Naive thymus-derived CD4-positive, alpha-beta T cell (primary cell): Measurements from ENCODE around the gene TNFSF15. TPM values are rescaled to one million over a fixed set of nuclear protein-coding genes. Genes with fewer than 3 reads are reported as not detected.

Experiments
- ATAC-seq: fragments of 150-1000 bp; cut with Tn5 transposase; 2 replicates; pipeline ENCODE4 v1.10.0; 2021; ENCODE audit warnings: mild to moderate bottlenecking, moderate library complexity
- CTCF ChIA-PET: fragments of 350-600 bp; sonication (Branson Sonifier 250); formaldehyde crosslinking; loops from one replicate; lab custom pipeline; 2021; ENCODE audit warnings: antibody characterized with exemption; lab: Charles Lee
- POLR2A ChIA-PET: fragments of 350-600 bp; sonication (Branson Sonifier 250); formaldehyde crosslinking; loops from one replicate; lab custom pipeline; 2021; ENCODE audit warnings: antibody characterized with exemption, inconsistent platforms; lab: Charles Lee
- DNase-seq, 9 donors: peaks; one replicate each; pipeline versions ENCODE4 v3.0.0 to v3.0.0-alpha.2; 2020 to 2022; ENCODE audit warnings: mixed read lengths in 1 of 9
- H3K27ac ChIP-seq: one replicate; pipeline ENCODE4 v1.7.0; 2013; ENCODE audit warnings: mild to moderate bottlenecking, low read depth, low read length, moderate library complexity
- H3K27me3 ChIP-seq, 2 donors: one replicate each; pipeline ENCODE4 v1.7.0; 2013; ENCODE audit warnings: low read length in 2 of 2, mild to moderate bottlenecking in 2 of 2, moderate library complexity in 2 of 2; ENCODE audit not compliant: control insufficient read depth in 2 of 2, insufficient read depth in 2 of 2
- H3K36me3 ChIP-seq, 3 experiments: 1 replicate in 2 of 3; 2 replicates in 1 of 3; pipeline ENCODE4 v1.7.0; 2013; ENCODE audit warnings: low read length in 3 of 3, mild to moderate bottlenecking in 3 of 3, moderate library complexity in 1 of 3; ENCODE audit not compliant: insufficient read depth in 3 of 3, control insufficient read depth in 2 of 3
- H3K4me1 ChIP-seq, 2 donors: one replicate each; pipeline ENCODE4 v1.7.0; 2013; ENCODE audit warnings: low read length in 2 of 2, mild to moderate bottlenecking in 2 of 2, moderate library complexity in 1 of 2; ENCODE audit not compliant: control insufficient read depth in 2 of 2, insufficient read depth in 2 of 2
- H3K4me3 ChIP-seq: 2 replicates; pipeline ENCODE4 v1.7.0; 2013; ENCODE audit warnings: mild to moderate bottlenecking, low read length
- H3K9me3 ChIP-seq, 3 experiments: 1 replicate in 2 of 3; 2 replicates in 1 of 3; pipeline ENCODE4 v1.7.0; 2013; ENCODE audit warnings: low read length in 3 of 3; ENCODE audit not compliant: control insufficient read depth in 2 of 3
- H3K27ac Mint-ChIP-seq, 9 donors: one replicate each; pipeline ENCODE4 v1.8.0; 2020 to 2022; ENCODE audit warnings: mixed read lengths in 9 of 9, mild to moderate bottlenecking in 8 of 9, moderate library complexity in 5 of 9, inconsistent platforms in 2 of 9
- H3K27me3 Mint-ChIP-seq, 5 donors: one replicate each; pipeline ENCODE4 v1.8.0; 2021 to 2022; ENCODE audit warnings: mixed read lengths in 5 of 5, mild to moderate bottlenecking in 1 of 5
- H3K36me3 Mint-ChIP-seq, 5 donors: one replicate each; pipeline ENCODE4 v1.8.0; 2020 to 2022; ENCODE audit warnings: mixed read lengths in 5 of 5, mild to moderate bottlenecking in 3 of 5, inconsistent platforms in 1 of 5
- H3K4me1 Mint-ChIP-seq, 7 donors: one replicate each; pipeline ENCODE4 v1.8.0; 2020 to 2022; ENCODE audit warnings: mixed read lengths in 7 of 7, mild to moderate bottlenecking in 3 of 7, inconsistent platforms in 1 of 7
- H3K4me3 Mint-ChIP-seq, 10 donors: one replicate each; pipeline ENCODE4 v1.8.0; 2020 to 2022; ENCODE audit warnings: mild to moderate bottlenecking in 10 of 10, mixed read lengths in 10 of 10, moderate library complexity in 6 of 10, inconsistent platforms in 2 of 10
- H3K9me3 Mint-ChIP-seq, 11 donors: one replicate each; pipeline ENCODE4 v1.8.0; 2020 to 2022; ENCODE audit warnings: mixed read lengths in 11 of 11, mild to moderate bottlenecking in 4 of 11, inconsistent platforms in 1 of 11, moderate library complexity in 1 of 11
- intact Hi-C, 2 donors: fragments of 100-400 bp; cut with micrococcal nuclease; formaldehyde crosslinking; loops; one replicate each; pipeline ENCODE4 v1.15.1; 2023
- polyA plus RNA-seq, 2 donors: library from polyadenylated mRNA; unstranded; fragments of 300-500 nt; fragmentation: Illumina TruSeq; gene quantifications; one replicate each; pipeline ENCODE4 v1.2.3, GENCODE V29; 2021
- total RNA-seq, 6 experiments: library from RNA in 5 of 6; stranded (reverse) in 5 of 6; gene quantifications; 1 replicate in 5 of 6; 2 replicates in 1 of 6; pipeline ENCODE4 v1.2.3 and lab custom pipeline; 2021 to 2026

The TNFSF15 gene
- total and polyA plus RNA-seq, 7 experiments from 2014 or later: 0.44 to 3.8 TPM; not detected in 5

DNA sequence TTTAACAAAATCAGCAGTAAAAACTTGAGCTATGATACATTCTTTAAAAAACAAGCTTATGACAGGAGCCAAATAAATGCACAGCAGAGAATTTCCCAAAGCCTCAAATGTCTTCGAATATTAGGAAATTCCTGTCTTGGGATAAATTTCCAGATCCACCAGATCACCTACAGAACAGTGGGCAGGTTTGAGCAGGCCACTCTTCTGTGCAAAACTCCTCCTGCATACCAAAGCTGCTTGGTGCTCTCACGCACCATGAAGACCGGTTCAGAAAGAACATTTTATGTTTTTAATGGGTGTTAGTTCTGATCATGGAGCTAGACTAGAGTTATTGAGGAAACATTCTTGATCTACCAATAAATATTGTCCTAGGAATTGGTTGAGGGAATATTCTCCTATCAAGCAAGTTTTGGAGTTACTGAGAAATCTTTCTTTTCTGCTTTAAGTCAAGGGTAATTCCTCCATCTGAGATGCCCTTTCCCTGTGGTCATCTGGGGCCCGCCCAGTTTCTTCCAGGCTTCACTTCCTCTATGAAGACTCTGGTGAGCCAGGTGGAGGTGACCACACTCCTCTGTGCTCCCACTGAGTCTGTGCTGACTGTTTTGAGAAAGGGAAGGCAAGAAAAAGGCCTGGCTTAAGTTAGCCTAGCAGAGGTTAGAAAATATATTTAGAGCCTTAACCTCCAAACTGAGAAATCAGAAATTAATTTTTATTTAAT, 17.9 kb downstream of the TNFSF15 start:
- H3K4me1 ChIP-seq: no peaks in the 10 kb centered on the region
- Mint-ChIP-seq H3K27me3 (peaks cover 0 to 16% (median 0%) of the 10 kb centered on the region in 5 donors), H3K4me1 (peaks cover 0 to 8% (median 0%) of the 10 kb centered on the region in 7 donors), H3K4me3 (no peak overlapping the region), H3K9me3 (peaks cover 0 to 9% (median 0%) of the 10 kb centered on the region in 11 donors), H3K27ac (no peak overlapping the region), H3K36me3 (peaks cover 0 to 49% (median 3%) of the 10 kb centered on the region in 5 donors)
- no peak for DNase-seq
- no peaks in the 10 kb centered on the region for H3K27me3 ChIP-seq
- no peak overlapping the region for H3K27ac ChIP-seq
- intact Hi-C loops: no loop called here
- no peak for ATAC-seq
- H3K4me3 ChIP-seq: no peak overlapping the region
- H3K36me3 ChIP-seq: no peaks in the 10 kb centered on the region
- ChIA-PET POLR2A (interaction anchor here (0.6 kb wide), 1 partner anchor 9 kb away, joined by 3 read pairs; no protein-coding TSS in a partner anchor), CTCF (interaction anchor here (0.6 to 1.7 kb wide), 2 partner anchors 87 to 118 kb away, joined by 3 read pairs; no protein-coding TSS in a partner anchor)
- no peaks in the 10 kb centered on the region for H3K9me3 ChIP-seq

DNA sequence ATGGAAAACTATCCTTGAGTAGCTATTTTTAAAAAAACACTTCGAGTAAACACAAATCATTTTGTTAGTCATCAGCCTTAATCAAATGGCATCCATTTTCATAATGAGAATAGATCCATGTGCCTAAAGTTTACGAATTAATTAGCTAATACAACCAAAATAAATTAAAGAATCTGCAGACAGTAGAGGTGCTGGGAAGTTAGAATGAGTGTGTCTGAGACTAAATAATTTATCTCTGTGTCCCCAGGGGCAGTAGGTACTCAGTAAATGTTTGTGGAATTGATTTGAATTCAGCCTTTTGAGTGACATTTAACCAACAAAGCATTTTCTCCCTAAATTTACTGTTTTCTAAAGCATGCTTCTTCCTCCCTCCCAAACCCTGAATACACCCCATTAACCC, 18.6 kb downstream of the TNFSF15 start:
- Mint-ChIP-seq H3K4me1 (peaks cover 0 to 8% (median 0%) of the 10 kb centered on the region in 7 donors), H3K4me3 (no peak overlapping the region)

DNA sequence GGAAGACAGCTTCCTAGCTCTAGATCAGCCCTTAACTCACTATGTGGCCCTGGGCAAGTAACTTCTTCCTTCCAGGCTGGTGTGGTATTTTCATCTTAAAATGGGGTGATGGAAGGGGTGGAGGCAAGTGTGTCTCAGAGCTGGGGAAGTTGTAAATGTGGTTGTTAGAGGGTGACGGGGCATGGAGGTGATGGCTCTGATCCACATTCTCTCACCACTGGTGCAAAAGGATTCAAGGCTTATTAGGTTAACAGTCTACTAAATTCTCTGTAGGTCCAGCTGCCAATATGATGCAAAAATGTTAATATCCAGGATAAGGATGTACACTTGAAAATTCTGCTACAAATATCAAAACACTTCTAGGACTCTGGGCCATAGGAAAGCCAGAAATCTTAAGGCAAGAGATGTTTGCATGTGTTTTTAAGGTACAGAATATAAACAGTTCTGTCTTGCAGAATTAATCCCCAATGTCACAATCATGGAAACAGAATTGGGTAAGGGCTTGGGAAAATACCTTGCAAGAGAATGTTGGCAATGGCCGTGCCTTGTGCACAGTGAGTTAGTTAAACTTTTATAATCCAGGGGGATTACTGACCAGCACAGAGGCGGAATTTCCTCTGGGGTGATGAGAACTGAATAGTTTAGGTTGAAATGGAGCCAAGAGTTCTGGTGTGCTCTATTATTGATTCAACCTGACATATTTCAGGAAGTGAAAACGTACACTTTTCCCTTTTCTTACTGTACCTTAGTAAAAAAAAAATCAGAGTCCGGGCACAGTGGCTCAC, 19.8 kb downstream of the TNFSF15 start:
- Histone ChIP-seq H3K36me3 (no peaks in the 10 kb centered on the region), H3K27me3 (no peaks in the 10 kb centered on the region), H3K9me3 (no peaks in the 10 kb centered on the region), H3K27ac (no peak overlapping the region), H3K4me3 (no peak overlapping the region), H3K4me1 (no peaks in the 10 kb centered on the region)
- ATAC-seq (no peak), DNase-seq (no peak)
- peaks cover 0 to 6% (median 0%) of the 10 kb centered on the region in 11 donors for H3K9me3 Mint-ChIP-seq
- no peak overlapping the region for H3K27ac Mint-ChIP-seq
- intact Hi-C loops: no loop called here
- no peak overlapping the region for H3K4me3 Mint-ChIP-seq
- CTCF ChIA-PET: no interaction called here
- H3K27me3 Mint-ChIP-seq: peaks cover 0 to 14% (median 0%) of the 10 kb centered on the region in 5 donors
- peaks cover 0 to 3% (median 0%) of the 10 kb centered on the region in 7 donors for H3K4me1 Mint-ChIP-seq
- H3K36me3 Mint-ChIP-seq: peaks cover 0 to 31% (median 3%) of the 10 kb centered on the region in 5 donors
- POLR2A ChIA-PET: no interaction called here

More for the DNA sequence above, 18.6 kb downstream of the TNFSF15 start:
- Mint-ChIP-seq H3K27me3 (peaks cover 0 to 14% (median 0%) of the 10 kb centered on the region in 5 donors), H3K36me3 (peaks cover 0 to 42% (median 3%) of the 10 kb centered on the region in 5 donors), H3K9me3 (peaks cover 0 to 6% (median 0%) of the 10 kb centered on the region in 11 donors), H3K27ac (no peak overlapping the region)
- Histone ChIP-seq H3K27me3 (no peaks in the 10 kb centered on the region), H3K36me3 (no peaks in the 10 kb centered on the region), H3K4me1 (no peaks in the 10 kb centered on the region), H3K27ac (no peak overlapping the region), H3K4me3 (no peak overlapping the region), H3K9me3 (no peaks in the 10 kb centered on the region)
- POLR2A ChIA-PET: no interaction called here
- ATAC-seq (no peak), DNase-seq (no peak)
- CTCF ChIA-PET: interaction anchor here (1.7 kb wide), 1 partner anchor 119 kb away, joined by 3 read pairs; no protein-coding TSS in a partner anchor
- intact Hi-C loops: no loop called here

DNA sequence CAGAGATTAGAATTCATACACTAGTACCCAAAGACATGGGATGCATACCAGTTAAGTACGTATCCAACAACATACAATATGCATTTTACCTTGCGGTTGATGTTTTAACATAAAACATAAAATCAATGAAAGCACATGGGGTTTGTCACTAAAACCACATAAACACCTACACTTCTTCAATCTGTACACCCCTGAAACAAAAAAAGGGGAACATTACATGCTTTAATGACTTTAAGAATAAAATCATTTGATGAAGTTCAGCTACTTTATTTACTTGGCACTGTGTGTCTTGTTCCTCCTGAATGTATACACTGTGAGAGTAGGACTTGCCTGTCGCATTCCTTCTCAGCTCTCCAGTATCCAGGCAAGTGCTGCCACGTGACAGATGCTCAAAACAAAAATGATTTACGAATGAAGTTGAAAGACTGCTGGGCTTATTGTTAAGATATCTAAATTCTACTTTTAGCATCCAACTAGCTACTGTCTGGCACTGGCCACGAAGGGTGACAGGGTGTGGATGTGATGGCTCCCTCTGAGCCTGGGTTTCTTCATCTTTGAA, 21.0 kb downstream of the TNFSF15 start:
- peaks cover 0 to 17% (median 0%) of the 10 kb centered on the region in 5 donors for H3K27me3 Mint-ChIP-seq
- H3K4me1 ChIP-seq: no peaks in the 10 kb centered on the region
- H3K4me1 Mint-ChIP-seq: peaks cover 0 to 3% (median 0%) of the 10 kb centered on the region in 7 donors
- H3K4me3 ChIP-seq: no peak overlapping the region
- no peak overlapping the region for H3K27ac ChIP-seq
- no peaks in the 10 kb centered on the region for H3K36me3 ChIP-seq
- H3K27ac Mint-ChIP-seq: no peak overlapping the region
- peaks cover 0 to 21% (median 3%) of the 10 kb centered on the region in 5 donors for H3K36me3 Mint-ChIP-seq
- peaks cover 0 to 4% (median 0%) of the 10 kb centered on the region in 11 donors for H3K9me3 Mint-ChIP-seq
- ChIA-PET CTCF (no interaction called here), POLR2A (no interaction called here)
- H3K9me3 ChIP-seq: no peaks in the 10 kb centered on the region
- H3K27me3 ChIP-seq: no peaks in the 10 kb centered on the region
- DNase-seq (no peak), ATAC-seq (no peak)
- H3K4me3 Mint-ChIP-seq: no peak overlapping the region
- intact Hi-C loops: no loop called here

DNA sequence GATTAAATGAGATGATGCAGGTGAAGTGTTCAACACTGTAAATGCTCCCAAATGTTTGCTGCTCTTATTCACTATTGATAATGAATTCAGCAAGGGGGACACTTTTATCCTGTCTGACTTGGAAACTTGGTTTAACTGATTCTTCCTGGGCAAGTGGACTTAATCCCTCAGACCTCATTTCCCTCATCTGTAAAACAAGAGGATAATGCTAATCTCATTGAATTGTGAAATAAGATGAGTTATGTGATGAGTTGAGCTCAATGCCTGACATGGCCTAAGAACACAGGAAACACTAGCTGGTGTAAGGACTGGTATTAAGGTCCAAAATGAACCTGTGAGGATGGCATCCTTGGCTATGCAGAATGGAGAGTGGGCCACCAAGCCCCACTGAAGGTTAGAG, 23.3 kb downstream of the TNFSF15 start:
- ChIA-PET POLR2A (no interaction called here), CTCF (interaction anchor here (1.1 kb wide), 2 partner anchors 124 to 170 kb away, joined by 3 to 4 read pairs; no protein-coding TSS in a partner anchor)
- H3K4me1 ChIP-seq: no peaks in the 10 kb centered on the region
- ATAC-seq (no peak), DNase-seq (no peak)
- H3K27ac ChIP-seq: no peak overlapping the region
- H3K36me3 Mint-ChIP-seq: peaks cover 0 to 20% (median 3%) of the 10 kb centered on the region in 5 donors
- H3K27me3 Mint-ChIP-seq: peaks cover 0 to 32% (median 4%) of the 10 kb centered on the region in 5 donors
- H3K9me3 ChIP-seq: no peaks in the 10 kb centered on the region
- intact Hi-C loops: no loop called here
- H3K4me3 ChIP-seq: no peak overlapping the region
- H3K27me3 ChIP-seq: no peaks in the 10 kb centered on the region
- H3K4me3 Mint-ChIP-seq: no peak overlapping the region
- no peak overlapping the region for H3K27ac Mint-ChIP-seq
- peaks cover 0 to 7% (median 0%) of the 10 kb centered on the region in 11 donors for H3K9me3 Mint-ChIP-seq
- H3K36me3 ChIP-seq: no peaks in the 10 kb centered on the region
- peaks cover 7 to 12% (median 9%) of the 10 kb centered on the region in 7 donors for H3K4me1 Mint-ChIP-seq

DNA sequence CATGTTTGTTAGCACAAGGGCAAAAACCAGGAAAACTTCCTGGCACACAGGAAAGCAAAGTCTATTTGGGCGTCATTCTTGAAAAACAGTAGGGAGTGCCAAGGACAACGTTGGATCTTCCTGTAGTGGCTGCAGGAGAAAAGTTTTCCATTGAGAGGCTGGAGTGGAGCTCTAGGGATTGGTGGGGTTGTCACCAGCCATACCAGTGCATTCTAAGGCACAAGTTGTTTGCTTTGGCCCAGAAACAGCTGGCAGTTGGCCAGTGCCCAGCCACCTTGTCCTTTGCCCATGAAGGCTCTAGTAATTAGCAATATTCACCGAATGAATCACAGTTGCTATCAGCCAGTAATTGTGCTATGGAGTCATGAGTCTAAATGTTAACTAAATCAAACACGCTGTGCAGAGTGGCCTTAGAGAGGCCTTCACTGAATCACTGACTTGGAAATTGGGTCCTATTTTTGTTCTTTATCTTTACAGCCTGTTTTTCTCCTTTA, 26.4 kb downstream of the TNFSF15 start:
- intact Hi-C loops: no loop called here
- H3K4me3 ChIP-seq: no peak overlapping the region
- Mint-ChIP-seq H3K4me1 (peaks cover 16 to 40% (median 33%) of the 10 kb centered on the region in 7 donors), H3K4me3 (no peak overlapping the region), H3K9me3 (peaks cover 0 to 7% (median 0%) of the 10 kb centered on the region in 11 donors), H3K27ac (no peak overlapping the region), H3K27me3 (peaks cover 0 to 29% (median 5%) of the 10 kb centered on the region in 5 donors), H3K36me3 (peaks cover 0 to 21% (median 0%) of the 10 kb centered on the region in 5 donors)
- no peak for ATAC-seq
- H3K4me1 ChIP-seq: no peaks in the 10 kb centered on the region
- ChIA-PET CTCF (no interaction called here), POLR2A (interaction anchor here (0.7 kb wide), 1 partner anchor 101 kb away, joined by 3 read pairs; no protein-coding TSS in a partner anchor)
- no peaks in the 10 kb centered on the region for H3K27me3 ChIP-seq
- no peaks in the 10 kb centered on the region for H3K36me3 ChIP-seq
- no peak for DNase-seq
- no peak overlapping the region for H3K27ac ChIP-seq
- H3K9me3 ChIP-seq: no peaks in the 10 kb centered on the region
